Measurements from ENCODE around the gene ADGRD1.

- TF ChIP-seq EP300 (IDR thresholded peaks at IDR 0.05; ENCODE audit: borderline replicate concordance in 1 of 2, low read depth in 2 of 2, low read length in 2 of 2) (no peak), POLR2A (IDR thresholded peaks at IDR 0.05; ENCODE audit: control extremely low read depth in 1 of 2, low read depth in 2 of 2, low read length in 2 of 2) (no peak), MAX (IDR thresholded peaks at IDR 0.05) (no peak), GTF2F1 (IDR thresholded peaks at IDR 0.05; ENCODE audit: borderline replicate concordance, low read depth, low read length) (no peak), CTCF (IDR thresholded peaks at IDR 0.05; ENCODE audit: control extremely low read depth in 1 of 3, insufficient read depth in 1 of 3, low read depth in 1 of 3, low read length in 3 of 3) (no peak), BCL11A (IDR thresholded peaks at IDR 0.05; ENCODE audit: low read depth in 2 of 2, low read length in 2 of 2) (no peak), EZH2 (IDR thresholded peaks at IDR 0.05; ENCODE audit: low read depth, low read length, severe bottlenecking) (no peak), ATF2 (IDR thresholded peaks at IDR 0.05; ENCODE audit: low read length) (no peak), SRF (IDR thresholded peaks at IDR 0.05; ENCODE audit: low read depth, low read length) (no peak), JUN (IDR thresholded peaks at IDR 0.05; ENCODE audit: low read depth, low read length) (no peak), KDM1A (IDR thresholded peaks at IDR 0.05; ENCODE audit: borderline replicate concordance, low read length) (no peak)
Measured at GRCh38 chr12:131190965-131191364, 237.3 kb downstream of the ADGRD1 start.

Measured in H1 (cell line).